Transverse colon (tissue), 4 donors: ENCODE data around the gene BMERB1. TPM values are rescaled to one million over a fixed set of nuclear protein-coding genes. Genes with fewer than 3 reads are reported as not detected.

Experiments
- DNase-seq: peaks from one replicate; pipeline ENCODE4 v3.0.0-alpha.2; 2019
- H3K27ac ChIP-seq, 4 donors: fragments of 200-600 bp; sonication (generic); 2 replicates each; pipeline ENCODE4 v1.5.1; 2016 to 2018; ENCODE audit warnings: inconsistent platforms in 4 of 4
- H3K27me3 ChIP-seq: fragments of 200-600 bp; sonication (generic); 2 replicates; pipeline ENCODE4 v1.5.1; 2017; ENCODE audit warnings: inconsistent platforms
- H3K36me3 ChIP-seq, 4 donors: fragments of 200-600 bp; sonication (generic); 2 replicates each; pipeline ENCODE4 v1.5.1; 2017 to 2019; ENCODE audit warnings: inconsistent platforms in 4 of 4
- H3K4me1 ChIP-seq, 4 donors: fragments of 200-600 bp; sonication (generic); 2 replicates each; pipeline ENCODE4 v1.5.1; 2017 to 2020; ENCODE audit warnings: inconsistent platforms in 4 of 4
- H3K4me3 ChIP-seq, 4 donors: fragments of 200-600 bp; sonication (generic); 1 replicate in 1 of 4; 2 replicates in 3 of 4; pipeline versions ENCODE4 v1.5.1 to v1.6.1; 2017 to 2019; ENCODE audit warnings: inconsistent platforms in 4 of 4
- H3K9me3 ChIP-seq, 2 donors: fragments of 200-600 bp; sonication (generic); 2 replicates each; pipeline ENCODE4 v1.5.1; 2017 to 2019; ENCODE audit warnings: inconsistent platforms in 2 of 2
- EP300 ChIP-seq: sonication (generic); formaldehyde crosslinking; IDR thresholded peaks from one replicate; pipeline ENCODE4 v1.6.1; 2017; ENCODE audit warnings: antibody characterized with exemption, low read depth
- POLR2A ChIP-seq: fragments of 450-650 bp; IDR thresholded peaks from one replicate; pipeline ENCODE4 v1.6.1; 2016; ENCODE audit warnings: antibody characterized with exemption, mild to moderate bottlenecking, moderate library complexity
- POLR2AphosphoS5 ChIP-seq, 3 donors: sonication (generic); formaldehyde crosslinking; IDR thresholded peaks; one replicate each; pipeline ENCODE4 v1.6.1; 2016; ENCODE audit warnings: antibody characterized with exemption in 3 of 3
- WGBS, 2 donors: methylation state at CpG; one replicate each; pipeline ENCODE4 v1.1.5; 2018; ENCODE audit warnings: low coverage in 1 of 2; 5-methylcytosine and 5-hydroxymethylcytosine counted together
- in situ Hi-C, 4 donors: fragments of 200-750 bp; cut with MboI; loops; one replicate each; pipeline versions ENCODE4 v1.15.0 to v1.15.1; 2017; ENCODE audit warnings: low sequenced_read_pairs in 3 of 4, low pct_ligation_motif_present in 1 of 4, low pct_unique_long_range_greater_than_20kb in 1 of 4
- intact Hi-C: fragments of 100-400 bp; cut with DNase I; formaldehyde crosslinking; loops from one replicate; pipeline ENCODE4 v1.15.1; 2023; ENCODE audit warnings: low total_unique reads
- total RNA-seq, 4 donors: library from RNA; depleted of rRNA; stranded (reverse); fragments of >200 nt; gene quantifications; one replicate each; pipeline ENCODE4 v1.1.0, GENCODE V29; 2016
- TF ChIP-seq, protein P1 (sequence below), 5 experiments: fragments of 200-600 bp in 3 of 5; fragments of 450-650 bp in 2 of 5; sonication (generic) in 3 of 5; IDR thresholded peaks; 1 replicate in 2 of 5; 2 replicates in 3 of 5; pipeline ENCODE4 v1.5.1; 2016 to 2017; ENCODE audit warnings: antibody characterized with exemption in 5 of 5, inconsistent platforms in 3 of 5, mild to moderate bottlenecking in 2 of 5, moderate library complexity in 1 of 5

The BMERB1 gene
- total RNA-seq, 4 donors from 2014 or later: 8.6 to 65.1 (median 14.1) TPM

GRCh38 chr16:15513156-15513555 lies 78.8 kb downstream of the BMERB1 start:
- no peak for DNase-seq
- Histone ChIP-seq H3K27ac (no peak overlapping the region), H3K4me3 (no peak overlapping the region), H3K9me3 (no peaks in the 10 kb centered on the region), H3K4me1 (peaks cover 0 to 1% (median 0%) of the 10 kb centered on the region in 4 donors), H3K36me3 (no peaks in the 10 kb centered on the region), H3K27me3 (no peaks in the 10 kb centered on the region)
- intact Hi-C loops: no loop called here
- in situ Hi-C loops: no loop called here
- 92 to 98% methylated on average over 11 of the region's 11 CpGs for WGBS, 2 donors
- TF ChIP-seq POLR2AphosphoS5 (IDR thresholded peaks at IDR 0.05) (no peak), EP300 (no peak), POLR2A (no peak)
- TF ChIP-seq, protein P1, sequence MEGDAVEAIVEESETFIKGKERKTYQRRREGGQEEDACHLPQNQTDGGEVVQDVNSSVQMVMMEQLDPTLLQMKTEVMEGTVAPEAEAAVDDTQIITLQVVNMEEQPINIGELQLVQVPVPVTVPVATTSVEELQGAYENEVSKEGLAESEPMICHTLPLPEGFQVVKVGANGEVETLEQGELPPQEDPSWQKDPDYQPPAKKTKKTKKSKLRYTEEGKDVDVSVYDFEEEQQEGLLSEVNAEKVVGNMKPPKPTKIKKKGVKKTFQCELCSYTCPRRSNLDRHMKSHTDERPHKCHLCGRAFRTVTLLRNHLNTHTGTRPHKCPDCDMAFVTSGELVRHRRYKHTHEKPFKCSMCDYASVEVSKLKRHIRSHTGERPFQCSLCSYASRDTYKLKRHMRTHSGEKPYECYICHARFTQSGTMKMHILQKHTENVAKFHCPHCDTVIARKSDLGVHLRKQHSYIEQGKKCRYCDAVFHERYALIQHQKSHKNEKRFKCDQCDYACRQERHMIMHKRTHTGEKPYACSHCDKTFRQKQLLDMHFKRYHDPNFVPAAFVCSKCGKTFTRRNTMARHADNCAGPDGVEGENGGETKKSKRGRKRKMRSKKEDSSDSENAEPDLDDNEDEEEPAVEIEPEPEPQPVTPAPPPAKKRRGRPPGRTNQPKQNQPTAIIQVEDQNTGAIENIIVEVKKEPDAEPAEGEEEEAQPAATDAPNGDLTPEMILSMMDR (IDR thresholded peaks at IDR 0.05): no peak

DNA sequence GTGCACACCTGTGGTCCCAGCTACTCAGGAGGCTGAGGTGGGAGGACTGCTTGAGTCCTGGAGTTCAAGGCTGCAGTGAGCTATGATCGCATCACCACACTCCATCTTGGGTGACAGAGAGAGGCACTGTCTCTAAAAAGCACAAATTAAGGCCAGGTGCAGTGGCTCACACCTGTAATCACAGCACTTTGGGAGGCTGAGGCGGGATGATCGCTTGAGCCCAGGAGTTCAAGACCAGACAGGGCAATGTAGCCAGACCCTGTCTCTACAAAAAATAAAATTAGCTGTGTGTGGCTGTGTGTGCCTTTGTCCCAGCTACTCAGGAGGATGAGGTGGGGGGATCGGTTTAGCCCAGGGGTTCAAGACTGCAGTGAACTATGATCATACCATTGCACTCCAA lies 81.6 kb downstream of the BMERB1 start:
- TF ChIP-seq, protein P1 (IDR thresholded peaks at IDR 0.05): no peak
- TF ChIP-seq EP300: no peak
- TF ChIP-seq POLR2A: no peak
- no peak for TF ChIP-seq POLR2AphosphoS5 (IDR thresholded peaks at IDR 0.05)
- no peak overlapping the region for H3K27ac ChIP-seq
- peaks cover 0 to 15% (median 4%) of the 10 kb centered on the region in 4 donors for H3K4me1 ChIP-seq
- 97 to 100% methylated on average over 2 to 4 of the region's 4 CpGs for WGBS, 2 donors
- no peak for DNase-seq
- in situ Hi-C loops (no loop called here), intact Hi-C loops (no loop called here)
- no peak overlapping the region for H3K4me3 ChIP-seq
- H3K27me3 ChIP-seq: no peaks in the 10 kb centered on the region
- no peaks in the 10 kb centered on the region for H3K36me3 ChIP-seq
- no peaks in the 10 kb centered on the region for H3K9me3 ChIP-seq

- intact Hi-C loops (no loop called here), in situ Hi-C loops (no loop called here)
- Histone ChIP-seq H3K27ac (no peak overlapping the region), H3K36me3 (no peaks in the 10 kb centered on the region), H3K4me3 (no peak overlapping the region), H3K4me1 (peaks cover 0 to 21% (median 5%) of the 10 kb centered on the region in 4 donors), H3K9me3 (no peaks in the 10 kb centered on the region), H3K27me3 (no peaks in the 10 kb centered on the region)
- TF ChIP-seq, protein P1 (IDR thresholded peaks at IDR 0.05): no peak
- TF ChIP-seq EP300: no peak
- TF ChIP-seq POLR2AphosphoS5 (IDR thresholded peaks at IDR 0.05): no peak
- TF ChIP-seq POLR2A: no peak
- WGBS, 2 donors: 88% methylated on average over 5 of the region's 5 CpGs
- no peak for DNase-seq
Measured at GRCh38 chr16:15516609-15517008, 82.2 kb downstream of the BMERB1 start.

- H3K4me1 ChIP-seq: peaks cover 0 to 29% (median 10%) of the 10 kb centered on the region in 4 donors
- 75 to 84% methylated on average over 2 to 3 of the region's 3 CpGs for WGBS, 2 donors
- in situ Hi-C loops (no loop called here), intact Hi-C loops (no loop called here)
- no peaks in the 10 kb centered on the region for H3K9me3 ChIP-seq
- TF ChIP-seq POLR2AphosphoS5 (IDR thresholded peaks at IDR 0.05): no peak
- no peak for TF ChIP-seq POLR2A
- TF ChIP-seq, protein P1 (IDR thresholded peaks at IDR 0.05): no peak
- TF ChIP-seq EP300: no peak
- DNase-seq: no peak
- peak overlapping the region in 3 of 4 donors; percentile 24 to 60 (median 59) for H3K27ac ChIP-seq
- H3K36me3 ChIP-seq: no peaks in the 10 kb centered on the region
- no peak overlapping the region for H3K4me3 ChIP-seq
- H3K27me3 ChIP-seq: no peaks in the 10 kb centered on the region
Measured at GRCh38 chr16:15517743-15518377, 83.5 kb downstream of the BMERB1 start.
